Stimulated activated CD4-positive, alpha-beta T cell treated with anti-CD3 and anti-CD28 coated beads, TNF-alpha, amount 100 ng/mL, for 1 hour (primary cell): Measurements from ENCODE around the gene NCOA1.
"Not testable (repeated sequence)": the region's sequence is repeated elsewhere in the genome, so short reads cannot be mapped to it uniquely, and the experiment has no call there.

Source experiments
- DNase-seq, 3 donors: peaks; one replicate each; pipeline ENCODE4 v3.0.0-alpha.2; 2020; ENCODE audit warnings: low read depth in 3 of 3, low spot score in 1 of 3

The NCOA1 gene

DNA sequence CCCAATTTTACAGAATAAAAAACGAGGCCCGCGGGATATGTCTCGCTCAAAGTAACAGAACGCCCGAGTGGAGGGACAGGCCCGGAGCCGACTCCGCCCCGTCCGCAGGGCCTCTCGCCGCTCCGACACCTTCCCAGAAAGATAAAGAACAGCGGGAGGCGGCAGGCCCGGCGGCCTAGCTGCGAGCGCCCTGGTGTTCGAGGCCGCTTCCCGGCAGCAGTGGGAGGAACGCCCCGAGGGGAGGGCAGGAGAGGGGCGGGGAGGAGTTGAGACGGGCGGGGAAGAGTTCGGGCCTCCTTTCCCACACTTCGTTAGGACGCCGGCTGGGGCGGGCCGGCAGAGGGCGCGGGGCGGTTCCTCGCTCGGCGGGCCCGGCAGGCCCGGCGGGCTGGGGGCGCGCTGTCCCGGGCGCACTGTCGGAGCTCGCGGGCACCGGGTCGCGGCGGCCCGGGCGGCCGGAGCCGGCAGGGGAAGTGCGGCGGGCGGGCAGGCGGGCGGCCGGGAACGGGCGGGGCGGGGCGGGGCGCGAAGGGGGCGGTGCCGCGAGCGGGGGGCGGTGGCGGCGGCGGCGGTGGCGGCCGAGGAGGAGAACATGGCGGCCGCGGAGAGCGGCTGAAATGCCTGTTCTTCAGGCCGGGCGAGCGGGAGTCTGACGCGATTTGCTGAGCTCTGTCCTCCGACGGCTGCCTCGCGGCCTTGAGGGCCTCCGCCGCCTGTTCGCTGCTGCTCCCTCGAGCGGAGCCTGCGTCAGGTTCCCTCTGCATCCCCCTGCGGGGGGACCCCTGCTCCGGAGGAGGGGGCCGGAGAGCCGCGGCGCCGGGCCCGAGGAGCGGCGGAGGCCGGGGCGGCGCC lies at the start of gene NCOA1:
Gene NCOA1, plus strand, starts transcription at position 565 of the 852 bp plus-strand sequence. CDS start 167,424 bp downstream, outside the sequence.
- DNase-seq: peak; percentile 62 to 76 (median 74)

GRCh38 chr2:24448797-24449196 lies 42.3 kb upstream of the NCOA1 start:
- no peak for DNase-seq

- no peak for DNase-seq
Observed at GRCh38 chr2:24449344-24449743, 41.7 kb upstream of the NCOA1 start.

GRCh38 chr2:24451805-24452501 lies 39.1 kb upstream of the NCOA1 start:
- DNase-seq: no peak

DNA sequence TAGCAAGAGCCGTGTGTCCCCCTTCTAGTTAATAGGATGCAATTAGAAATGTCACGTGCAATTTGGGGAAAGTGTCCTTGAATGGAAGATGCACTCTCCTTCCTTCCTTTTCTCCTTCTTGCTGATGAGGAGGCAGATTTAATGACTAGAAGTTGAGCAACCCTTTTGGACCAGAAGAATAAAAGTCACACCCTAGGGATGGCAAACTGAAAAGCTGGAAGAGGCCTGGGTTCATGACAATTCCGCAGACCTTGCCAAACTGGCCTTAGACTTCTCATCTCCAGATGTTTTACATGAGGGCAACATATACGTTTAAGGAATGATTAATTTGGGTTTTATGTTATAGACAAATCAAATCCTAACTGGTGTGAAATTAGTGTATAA lies 38.6 kb upstream of the NCOA1 start:
- DNase-seq: no peak

GRCh38 chr2:24453379-24454073 lies 37.5 kb upstream of the NCOA1 start:
- no peak for DNase-seq

DNA sequence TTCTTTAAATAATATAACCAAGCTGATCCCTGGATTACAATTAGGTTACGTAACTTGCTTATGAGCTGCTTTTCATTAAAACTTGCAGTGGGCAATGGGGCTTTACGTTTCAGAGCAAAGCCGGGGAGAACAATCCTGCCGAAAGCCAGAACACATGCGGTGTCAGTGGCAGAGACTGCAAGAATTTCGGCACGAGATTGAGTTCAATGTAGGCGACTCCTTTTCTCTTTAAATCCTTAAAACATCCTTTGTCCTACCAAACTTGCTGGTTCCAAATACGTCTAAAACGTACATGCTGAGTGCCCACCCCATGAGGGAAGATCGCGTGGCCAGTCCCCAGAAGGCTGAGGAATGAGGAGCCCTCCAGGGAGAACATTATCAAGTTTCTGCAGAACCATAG lies 36.8 kb upstream of the NCOA1 start:
- no peak for DNase-seq

DNA sequence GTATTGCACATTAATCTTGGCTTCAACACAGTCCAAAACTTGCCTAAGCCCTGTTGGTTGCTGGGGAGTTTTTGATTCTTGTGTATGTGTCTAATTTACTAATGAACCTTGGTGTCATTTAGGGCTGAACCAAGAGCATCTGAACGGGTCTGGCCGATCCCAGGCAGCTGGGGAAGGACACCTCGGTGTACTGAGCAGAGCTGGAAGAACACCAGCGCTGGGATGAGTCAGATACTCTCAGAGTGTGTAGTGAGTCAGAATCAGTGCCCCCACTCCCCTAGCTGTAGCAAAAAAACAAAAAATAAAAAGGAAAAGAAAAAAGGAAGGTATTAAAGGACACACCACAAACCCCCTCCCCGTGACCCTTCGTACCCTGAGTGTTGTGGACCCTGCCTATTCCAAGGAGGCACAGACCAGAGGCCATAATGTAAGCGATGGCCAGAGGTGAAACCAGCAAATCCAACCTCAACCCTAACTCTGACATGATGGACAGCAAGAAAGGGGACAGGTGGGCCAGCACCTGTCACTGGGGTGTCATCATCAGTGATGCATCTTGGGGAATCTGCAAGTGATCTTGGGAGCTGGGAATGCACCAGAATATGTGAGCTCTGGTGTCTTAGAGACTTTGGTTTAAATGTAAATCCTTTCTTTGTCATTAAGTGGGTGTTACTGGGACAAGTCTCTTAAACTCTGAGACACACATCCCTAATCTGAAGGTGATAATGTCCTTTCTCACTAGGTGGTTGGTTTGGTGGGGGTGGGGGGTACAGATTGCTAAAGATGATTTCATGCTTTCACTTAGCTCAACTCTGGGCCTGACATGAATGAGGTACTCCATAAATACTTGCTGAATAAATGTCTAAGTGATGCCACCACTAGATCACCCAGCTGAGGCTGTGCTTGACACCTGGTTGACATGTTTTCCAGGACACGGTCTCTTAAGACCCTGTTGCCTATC lies 34.2 kb upstream of the NCOA1 start:
- no peak for DNase-seq

DNA sequence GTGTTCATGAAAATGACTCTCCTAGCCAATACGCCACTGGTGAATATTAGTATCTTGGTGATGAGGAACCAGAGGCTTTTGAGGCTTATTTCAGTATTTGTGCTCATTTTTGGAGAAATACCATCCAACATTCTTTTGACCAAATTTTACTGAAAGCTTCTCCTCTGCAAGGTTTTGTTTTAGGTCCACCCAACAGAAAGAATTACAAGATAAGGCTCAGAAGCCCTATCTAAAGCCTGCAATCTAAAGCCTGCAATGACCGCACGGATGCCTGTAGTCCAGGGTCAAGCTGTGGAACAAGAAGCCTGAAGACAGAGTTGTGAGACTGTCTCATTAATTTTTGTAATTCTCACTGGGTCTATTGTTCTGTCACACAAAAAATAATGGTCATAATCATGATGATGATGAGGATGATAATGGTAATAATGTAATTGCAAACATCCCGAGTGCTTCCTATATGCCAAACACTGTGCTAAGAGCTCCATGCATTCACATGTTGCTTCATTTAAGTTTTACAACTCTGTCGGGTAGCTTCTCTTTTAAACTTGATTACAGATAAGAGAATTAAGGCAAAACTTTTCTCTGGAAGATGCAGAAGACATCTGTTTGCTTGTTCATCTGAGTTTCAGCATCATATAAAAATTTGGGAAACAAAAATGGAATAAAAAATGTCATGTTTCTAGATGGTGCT lies 33.2 kb upstream of the NCOA1 start:
- DNase-seq: no peak

GRCh38 chr2:24459224-24460161 lies 31.6 kb upstream of the NCOA1 start:
- DNase-seq: no peak

GRCh38 chr2:24461685-24462084 lies 29.4 kb upstream of the NCOA1 start:
- no peak for DNase-seq

DNA sequence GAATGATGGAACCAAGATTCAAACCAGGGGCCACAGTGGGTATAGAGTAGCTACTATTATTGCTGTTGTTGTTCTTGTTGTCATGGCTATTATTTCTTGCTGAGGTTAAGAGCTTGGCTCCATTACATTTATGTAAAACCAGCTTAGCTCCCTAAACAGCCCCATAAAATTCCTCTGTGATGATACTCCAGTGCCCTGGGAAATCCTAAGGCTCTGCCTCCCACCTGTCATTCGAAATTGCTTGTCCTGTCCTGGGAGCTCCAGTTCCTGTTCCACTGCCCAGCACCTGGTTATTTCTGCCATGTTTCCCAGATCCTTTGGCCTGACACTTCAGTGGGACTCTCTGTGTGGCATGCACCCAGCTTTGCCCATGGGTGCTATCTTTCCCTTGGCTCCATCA lies 27.8 kb upstream of the NCOA1 start:
- no peak for DNase-seq

GRCh38 chr2:24466871-24467870 lies 23.9 kb upstream of the NCOA1 start:
- no peak for DNase-seq

GRCh38 chr2:24468453-24468852 lies 22.6 kb upstream of the NCOA1 start:
- not testable (repeated sequence) for DNase-seq

DNA sequence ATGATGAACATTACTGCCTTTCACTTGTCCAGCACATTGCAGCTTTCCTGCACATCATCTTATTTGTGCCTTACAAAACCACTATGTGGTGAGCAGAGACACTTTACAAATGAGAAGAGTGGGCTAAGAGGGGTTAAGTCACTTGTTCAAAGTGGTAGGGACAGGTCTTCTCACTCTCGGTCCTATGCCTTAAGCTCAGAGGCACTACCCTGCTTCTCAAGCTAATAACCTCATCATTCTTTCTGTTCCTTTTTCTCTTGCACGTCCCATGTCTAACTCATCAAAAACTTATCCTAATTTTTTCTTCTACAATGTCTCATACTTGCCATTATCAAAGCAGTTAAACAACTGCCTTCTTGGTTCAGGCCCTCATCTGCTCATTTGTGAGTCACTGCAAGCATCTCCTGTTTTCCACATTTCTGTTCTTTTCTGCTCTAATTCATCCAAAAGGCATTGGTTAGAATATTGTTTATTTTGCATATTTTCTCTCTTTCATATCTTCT lies 21.9 kb upstream of the NCOA1 start:
- no peak for DNase-seq

- no peak for DNase-seq
Observed at GRCh38 chr2:24471662-24472061, 19.4 kb upstream of the NCOA1 start.

DNA sequence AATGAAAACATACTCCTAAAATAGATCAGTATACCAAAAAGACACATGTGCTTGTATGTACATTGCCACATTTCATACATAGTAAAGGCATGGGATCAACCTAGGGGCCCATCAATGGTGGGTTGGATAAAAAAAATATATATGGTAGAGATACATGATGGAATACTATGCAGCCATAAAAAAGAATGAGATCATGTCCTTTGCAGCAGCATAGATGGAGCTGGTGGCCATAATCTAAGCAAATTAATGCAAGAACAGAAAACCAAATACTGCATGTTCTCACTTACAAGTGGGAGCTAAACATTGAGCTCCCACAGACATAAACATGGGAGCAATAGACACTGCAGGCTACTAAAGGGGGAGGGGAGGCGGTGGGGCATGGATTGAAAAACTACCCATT lies 18.6 kb upstream of the NCOA1 start:
- no peak for DNase-seq

- no peak for DNase-seq
Observed at GRCh38 chr2:24473626-24474025, 17.4 kb upstream of the NCOA1 start.
